Prostate gland (tissue), 2 donors: ENCODE measurements around the gene PIGU.

Source experiments
- CTCF ChIP-seq, 4 experiments: fragments of 200-600 bp in 2 of 4; fragments of 450-650 bp in 2 of 4; sonication (generic) in 2 of 4; IDR thresholded peaks; 1 replicate in 3 of 4; 2 replicates in 1 of 4; pipeline ENCODE4 v1.5.1; 2016 to 2019; ENCODE audit warnings: antibody characterized with exemption in 4 of 4, mild to moderate bottlenecking in 2 of 4, moderate library complexity in 2 of 4
- POLR2A ChIP-seq: fragments of 450-650 bp; IDR thresholded peaks from one replicate; pipeline ENCODE4 v1.6.1; 2016; ENCODE audit warnings: antibody characterized with exemption, mild to moderate bottlenecking
- POLR2AphosphoS5 ChIP-seq: sonication (generic); formaldehyde crosslinking; IDR thresholded peaks from one replicate; pipeline ENCODE4 v1.6.1; 2017; ENCODE audit warnings: antibody characterized with exemption

GRCh38 chr20:34546751-34547181, 130.1 kb downstream of the PIGU start:
- TF ChIP-seq CTCF (IDR thresholded peaks at IDR 0.05) (no peak), POLR2AphosphoS5 (no peak), POLR2A (no peak)
